SU-DHL-6 (cell line): Measurements from ENCODE around the gene NACA2.

ENCODE experiments used
- H2AFZ ChIP-seq: fragments of 200-600 bp; sonication (generic); 2 replicates; pipeline ENCODE4 v1.6.1; 2014; ENCODE audit warnings: low read depth, mild to moderate bottlenecking, moderate library complexity, mixed read lengths, antibody characterized with exemption, low read length; ENCODE audit not compliant: severe bottlenecking
- H3F3A ChIP-seq: fragments of 200-600 bp; shearing (Covaris generic); 2 replicates; pipeline ENCODE4 v1.6.0; 2016; ENCODE audit warnings: antibody characterized with exemption, mild to moderate bottlenecking; ENCODE audit not compliant: insufficient read depth
- H3K27ac ChIP-seq: fragments of 200-600 bp; sonication (generic); 2 replicates; pipeline ENCODE4 v1.5.1; 2016; ENCODE audit warnings: low read depth, mild to moderate bottlenecking, low read length, moderate library complexity, mixed read lengths
- H3K27me3 ChIP-seq: fragments of 200-600 bp; sonication (generic), shearing (Covaris generic); 2 replicates; pipeline ENCODE4 v1.6.0; 2014; ENCODE audit warnings: mild to moderate bottlenecking, low read length
- H3K36me3 ChIP-seq: fragments of 200-600 bp; sonication (generic); 2 replicates; pipeline ENCODE4 v1.6.1; 2014; ENCODE audit warnings: mild to moderate bottlenecking, low read length, mixed read lengths
- H3K4me2 ChIP-seq: fragments of 300-600, 200-600 bp; shearing (Covaris generic), sonication (generic); 2 replicates; pipeline ENCODE4 v1.6.0; 2014; ENCODE audit warnings: low read length, low read depth, mild to moderate bottlenecking; ENCODE audit not compliant: poor library complexity, severe bottlenecking
- H3K4me3 ChIP-seq: fragments of 200-600 bp; sonication (generic); 2 replicates; pipeline ENCODE4 v1.5.1; 2014; ENCODE audit warnings: antibody characterized with exemption, low read length, mild to moderate bottlenecking, mixed read lengths; ENCODE audit not compliant: insufficient read depth, poor library complexity, severe bottlenecking
- H3K79me2 ChIP-seq: fragments of 200-600 bp; sonication (generic); 2 replicates; pipeline ENCODE4 v1.6.1; 2014; ENCODE audit warnings: mild to moderate bottlenecking, low read length, moderate library complexity; ENCODE audit not compliant: insufficient read depth
- H3K9ac ChIP-seq: fragments of 200-600 bp; sonication (generic); 2 replicates; pipeline ENCODE4 v1.7.0; 2014; ENCODE audit warnings: mild to moderate bottlenecking, low read length
- H3K9me2 ChIP-seq: fragments of 200-600 bp; sonication (generic); replicated peaks from 2 replicates; pipeline ENCODE4 v1.6.1; 2014; ENCODE audit warnings: low read length; ENCODE audit not compliant: insufficient read depth
- H3K9me3 ChIP-seq: fragments of 200-600 bp; sonication (generic); 2 replicates; pipeline ENCODE4 v1.6.1; 2014; ENCODE audit warnings: low read length, mixed read lengths; ENCODE audit not compliant: insufficient read depth
- H4K20me1 ChIP-seq: fragments of 200-600 bp; sonication (generic); 2 replicates; pipeline ENCODE4 v1.6.1; 2014; ENCODE audit warnings: low read depth, mild to moderate bottlenecking, antibody characterized with exemption, low read length, moderate library complexity, mixed read lengths
- CTCF ChIP-seq: fragments of 200-600 bp; sonication (generic); IDR thresholded peaks from one replicate; pipeline ENCODE4 v1.5.1; 2017; ENCODE audit warnings: antibody characterized with exemption, mild to moderate bottlenecking, low read length, moderate library complexity; ENCODE audit not compliant: insufficient read depth, poor library complexity, severe bottlenecking
- EZH2phosphoT487 ChIP-seq: fragments of 200-600 bp; sonication (generic), shearing (Covaris generic); conservative IDR thresholded peaks from 2 replicates; pipeline ENCODE4 v1.6.1; 2018; ENCODE audit warnings: mild to moderate bottlenecking, antibody characterized with exemption, low read length, moderate library complexity, mixed read lengths

The NACA2 gene

GRCh38 chr17:61583242-61583641 lies 7.8 kb downstream of the NACA2 start:
- no peaks in the 10 kb centered on the region for H3F3A ChIP-seq
- H3K79me2 ChIP-seq, result no peaks in the 10 kb centered on the region
- H3K9ac ChIP-seq, result no peak overlapping the region
- H3K9me3 ChIP-seq, result no peaks in the 10 kb centered on the region
- no peaks in the 10 kb centered on the region for H3K9me2 ChIP-seq
- H4K20me1 ChIP-seq, result no peaks in the 10 kb centered on the region
- no peak overlapping the region for H3K4me3 ChIP-seq
- no peak overlapping the region for H3K27ac ChIP-seq
- H3K4me2 ChIP-seq, result no peak overlapping the region
- H3K36me3 ChIP-seq, result no peaks in the 10 kb centered on the region
- H3K27me3 ChIP-seq, result no peaks in the 10 kb centered on the region
- TF ChIP-seq CTCF (no peak), EZH2phosphoT487 (no peak)
- no peak overlapping the region for H2AFZ ChIP-seq

- TF ChIP-seq CTCF, result no peak
- no peak for TF ChIP-seq EZH2phosphoT487
- Histone ChIP-seq H2AFZ (no peak overlapping the region), H3K9me2 (no peaks in the 10 kb centered on the region), H3K27ac (no peak overlapping the region), H3K27me3 (no peaks in the 10 kb centered on the region), H4K20me1 (no peaks in the 10 kb centered on the region), H3K4me2 (no peak overlapping the region), H3K4me3 (no peak overlapping the region), H3K79me2 (no peaks in the 10 kb centered on the region), H3K9me3 (no peaks in the 10 kb centered on the region), H3K36me3 (no peaks in the 10 kb centered on the region), H3F3A (no peaks in the 10 kb centered on the region), H3K9ac (no peak overlapping the region)
Measured at GRCh38 chr17:61582593-61582992, 8.4 kb downstream of the NACA2 start.

- Histone ChIP-seq H3K36me3 (no peaks in the 10 kb centered on the region), H3K4me2 (no peak overlapping the region), H3K27me3 (no peaks in the 10 kb centered on the region), H4K20me1 (no peaks in the 10 kb centered on the region), H3K9ac (no peak overlapping the region), H3F3A (no peaks in the 10 kb centered on the region), H3K9me2 (no peaks in the 10 kb centered on the region), H2AFZ (no peak overlapping the region), H3K27ac (no peak overlapping the region), H3K79me2 (no peaks in the 10 kb centered on the region), H3K9me3 (no peaks in the 10 kb centered on the region), H3K4me3 (no peak overlapping the region)
- no peak for TF ChIP-seq CTCF
- no peak for TF ChIP-seq EZH2phosphoT487
Measured at GRCh38 chr17:61581611-61582349, 9.2 kb downstream of the NACA2 start.

- Histone ChIP-seq H3K9me2 (no peaks in the 10 kb centered on the region), H3F3A (no peaks in the 10 kb centered on the region), H4K20me1 (no peaks in the 10 kb centered on the region), H3K4me3 (no peak overlapping the region), H3K79me2 (no peaks in the 10 kb centered on the region), H3K9me3 (no peaks in the 10 kb centered on the region), H3K36me3 (no peaks in the 10 kb centered on the region), H3K4me2 (no peak overlapping the region), H3K27me3 (no peaks in the 10 kb centered on the region), H3K27ac (no peak overlapping the region), H3K9ac (no peak overlapping the region), H2AFZ (no peak overlapping the region)
- no peak for TF ChIP-seq CTCF
- TF ChIP-seq EZH2phosphoT487, result no peak
Measured at GRCh38 chr17:61580502-61580901, 10.5 kb downstream of the NACA2 start.
